Glomerular endothelial cell (primary cell): ENCODE results near the gene GABPA. TPM values are rescaled to one million over a fixed set of nuclear protein-coding genes. Genes with fewer than 3 reads are reported as not detected.
"Not testable (repeated sequence)": the region's sequence is repeated elsewhere in the genome, so short reads cannot be mapped to it uniquely, and the experiment has no call there.

Experiments
- DNase-seq: peaks from one replicate; pipeline ENCODE4 v3.0.0-alpha.2; 2011; ENCODE audit warnings: low read depth, low spot score; ENCODE audit errors: extremely low read depth
- total RNA-seq: library from RNA; depleted of rRNA; stranded (reverse); fragments of >200 nt; gene quantifications from 2 replicates; pipeline ENCODE4 v1.2.3, GENCODE V29; 2015

Gene GABPA
- total RNA-seq, 1 donor from 2014 or later = 19.0 TPM

DNA sequence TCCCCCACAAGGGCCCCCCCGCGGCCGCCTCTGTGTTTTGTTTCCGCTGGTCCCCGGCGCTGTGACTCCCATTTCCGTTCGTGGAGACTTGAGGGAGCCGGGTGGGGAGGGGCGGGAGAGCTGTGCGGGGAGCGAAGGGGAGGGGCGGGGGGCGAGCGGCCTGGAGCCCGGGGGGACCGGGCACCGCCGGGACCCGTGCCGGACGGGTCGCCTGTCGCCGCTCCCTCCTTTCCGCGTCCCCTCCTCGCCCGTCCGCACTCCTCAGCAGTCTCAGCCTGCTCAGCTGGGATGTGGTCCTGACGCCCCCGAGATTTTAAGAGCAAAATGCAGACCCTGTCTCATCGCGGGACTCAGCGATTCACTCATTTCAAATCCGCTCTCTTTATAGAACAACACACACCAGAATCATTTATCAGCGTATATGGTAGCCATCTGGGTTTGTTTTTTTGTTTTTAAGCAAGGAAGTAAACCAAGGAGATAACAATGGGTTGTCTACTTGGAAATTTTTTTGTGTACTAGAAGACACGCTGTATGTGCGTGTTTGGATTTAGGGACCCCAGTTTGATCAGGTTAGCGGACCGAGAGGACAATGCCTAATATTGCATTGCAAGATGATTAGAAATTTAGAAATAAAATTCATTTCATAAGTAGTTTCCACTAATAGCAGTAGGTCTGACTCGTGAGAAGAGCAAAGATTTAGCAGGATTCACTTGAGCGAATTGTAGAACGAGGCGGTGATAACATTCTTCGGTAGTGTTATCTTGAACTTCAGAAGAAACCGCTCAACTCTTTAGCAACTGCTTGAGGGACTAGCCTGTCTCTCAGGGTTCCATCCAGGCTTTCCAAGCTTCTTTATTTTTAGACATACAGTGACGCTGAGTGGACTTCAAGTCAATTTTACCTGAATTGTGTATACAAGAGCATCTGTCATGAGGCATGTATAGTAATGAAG lies 1.1 kb downstream of the GABPA start:
- DNase-seq = no peak

GRCh38 chr21:25737421-25737820 lies 2.6 kb downstream of the GABPA start:
- no peak for DNase-seq

GRCh38 chr21:25742900-25743299 lies 8.1 kb downstream of the GABPA start:
- no peak for DNase-seq

- no peak for DNase-seq
These were observed 10.1 kb downstream of the GABPA start for GRCh38 chr21:25744854-25745253.

DNA sequence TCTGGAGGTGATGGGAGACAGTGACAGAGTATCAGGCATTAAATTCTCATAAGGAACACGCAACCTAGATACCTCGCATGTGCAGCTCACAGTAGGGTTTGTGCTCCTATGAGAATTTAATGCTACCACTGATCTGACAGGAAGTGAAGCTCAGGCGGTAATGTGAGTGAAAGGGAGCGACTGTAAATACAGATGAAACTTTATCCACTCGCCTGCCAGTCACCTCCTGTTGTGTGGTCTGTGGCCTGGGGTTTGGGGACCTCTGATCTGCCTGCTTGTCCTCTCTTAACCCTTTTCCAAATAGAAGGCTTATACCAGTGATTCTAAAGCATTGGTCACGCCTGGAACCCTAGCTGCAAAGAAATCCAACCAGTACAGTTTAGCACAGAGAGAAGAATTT lies 15.3 kb downstream of the GABPA start:
- DNase-seq = no peak

GRCh38 chr21:25752416-25752815 lies 17.6 kb downstream of the GABPA start:
- DNase-seq = no peak

GRCh38 chr21:25756190-25756932 lies 21.6 kb downstream of the GABPA start:
- no peak for DNase-seq

- no peak for DNase-seq
These were observed 22.8 kb downstream of the GABPA start for GRCh38 chr21:25757531-25757930.

GRCh38 chr21:25759573-25759972 lies 24.8 kb downstream of the GABPA start:
- no peak for DNase-seq

GRCh38 chr21:25760061-25760460 lies 25.3 kb downstream of the GABPA start:
- DNase-seq = no peak

DNA sequence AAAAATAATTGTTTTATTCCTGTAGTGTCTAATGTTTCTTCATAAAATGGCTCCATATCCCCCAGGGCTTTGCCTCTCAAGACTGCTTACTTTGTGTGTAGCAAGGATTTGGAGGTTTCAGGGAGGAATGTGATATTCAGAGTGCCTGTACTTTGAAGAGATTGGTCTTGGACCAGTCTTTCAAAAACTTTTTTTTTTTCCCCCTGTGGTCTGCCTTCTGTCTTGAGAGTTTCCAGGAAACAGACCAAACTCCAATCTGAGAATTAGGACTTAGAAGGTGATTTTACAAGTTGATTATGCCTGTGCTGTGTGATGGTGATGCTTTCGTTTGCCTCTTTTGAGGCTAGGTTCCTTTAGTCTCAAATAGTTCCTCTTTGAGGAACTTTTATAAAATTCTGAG lies 25.9 kb downstream of the GABPA start:
- no peak for DNase-seq

GRCh38 chr21:25764065-25764464 lies 29.3 kb downstream of the GABPA start:
- DNase-seq = no peak

DNA sequence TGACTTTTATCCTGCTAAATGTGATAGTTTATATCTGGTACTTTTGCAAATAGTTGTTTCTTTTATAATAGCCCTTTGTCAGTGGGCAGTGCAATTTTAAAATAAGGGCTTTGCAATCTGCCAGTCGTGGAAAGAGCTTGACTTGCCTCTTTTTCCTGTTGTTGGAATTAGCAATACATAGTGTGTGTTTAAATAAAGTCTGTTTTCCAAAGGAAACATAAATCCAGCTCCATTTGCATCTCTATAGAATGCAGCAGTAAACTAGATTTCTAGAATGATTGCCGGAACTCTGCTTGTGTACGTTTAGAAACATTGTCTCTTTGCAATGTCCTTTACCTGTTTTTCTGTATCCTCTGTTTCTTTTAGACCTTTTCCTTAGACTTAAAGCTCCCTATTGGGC lies 33.1 kb downstream of the GABPA start:
- no peak for DNase-seq

DNA sequence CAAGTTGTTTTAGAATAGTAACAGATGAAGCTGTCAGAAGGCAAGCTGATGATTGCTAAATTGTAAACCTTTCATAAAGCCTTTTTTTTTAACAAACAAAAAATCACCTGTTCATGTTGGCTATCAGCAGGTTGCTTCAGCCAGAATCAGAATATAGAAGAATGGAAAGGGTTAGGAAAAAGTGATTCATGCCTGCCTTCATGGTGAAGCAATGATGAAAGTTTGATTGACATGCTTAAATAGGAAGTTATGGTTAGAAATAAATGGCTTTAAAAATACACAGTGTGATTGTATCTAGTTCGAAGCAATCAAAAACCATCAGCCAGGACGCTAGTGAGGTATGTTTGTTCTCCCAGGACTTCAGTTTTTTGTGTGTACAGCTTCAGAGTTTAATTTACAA lies 37.9 kb downstream of the GABPA start:
- DNase-seq = no peak

- DNase-seq = no peak
These were observed 41.7 kb downstream of the GABPA start for GRCh38 chr21:25776440-25776839.

GRCh38 chr21:25778126-25778875 lies 43.5 kb downstream of the GABPA start:
- DNase-seq = not testable (repeated sequence)

- no peak for DNase-seq
These were observed 53.9 kb downstream of the GABPA start for GRCh38 chr21:25788677-25789076.

DNA sequence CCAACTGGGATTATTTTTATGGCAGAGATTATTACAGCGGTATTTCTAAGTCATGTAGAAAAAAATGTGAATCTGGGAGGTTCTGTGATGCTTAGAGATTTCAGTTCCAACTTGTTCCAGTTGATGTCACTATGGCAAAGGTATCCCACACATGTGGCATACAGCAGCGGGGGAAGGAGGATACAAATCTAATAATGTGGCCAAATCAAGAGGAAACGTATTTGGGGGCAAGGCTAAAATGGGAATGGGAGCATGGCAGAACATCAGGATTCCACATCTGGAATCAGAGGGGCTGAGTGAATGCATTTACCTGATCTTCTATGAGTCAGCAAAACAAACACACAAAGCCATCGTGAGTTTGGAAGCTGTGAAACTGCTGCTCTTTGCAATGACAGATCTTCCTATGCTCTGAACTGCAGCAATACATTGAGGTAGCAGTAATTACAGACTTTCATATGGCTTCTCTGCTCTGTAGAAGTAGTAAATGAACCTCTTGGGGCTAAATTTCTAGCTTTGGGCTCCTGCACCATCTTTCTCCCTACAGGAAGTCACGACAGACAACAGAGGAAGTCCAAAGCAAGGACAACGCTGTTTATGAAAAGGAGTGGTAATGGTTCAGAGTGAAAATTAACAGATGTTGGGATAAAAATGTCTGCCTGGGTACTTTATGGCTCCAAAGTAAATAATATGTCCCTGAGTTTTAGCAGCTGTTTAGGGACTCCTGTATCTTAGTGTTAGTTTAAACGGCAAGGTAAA lies 55.5 kb downstream of the GABPA start:
- DNase-seq = peak; percentile 25

DNA sequence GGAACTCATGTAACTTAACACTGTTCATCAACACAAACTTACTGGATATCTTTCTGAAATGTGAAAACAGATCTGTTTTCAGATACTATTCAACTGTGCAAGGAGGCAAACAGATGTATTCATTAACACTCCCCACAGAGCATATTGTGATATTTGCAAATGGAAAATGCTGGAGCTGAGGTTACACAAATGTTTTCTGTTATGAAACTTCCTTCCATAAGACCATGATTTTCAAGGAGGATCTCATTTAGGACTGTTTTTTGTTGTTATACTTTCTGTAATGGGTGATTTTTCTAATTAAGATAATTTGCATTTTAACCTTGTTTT lies 56.1 kb downstream of the GABPA start:
- no peak for DNase-seq

DNA sequence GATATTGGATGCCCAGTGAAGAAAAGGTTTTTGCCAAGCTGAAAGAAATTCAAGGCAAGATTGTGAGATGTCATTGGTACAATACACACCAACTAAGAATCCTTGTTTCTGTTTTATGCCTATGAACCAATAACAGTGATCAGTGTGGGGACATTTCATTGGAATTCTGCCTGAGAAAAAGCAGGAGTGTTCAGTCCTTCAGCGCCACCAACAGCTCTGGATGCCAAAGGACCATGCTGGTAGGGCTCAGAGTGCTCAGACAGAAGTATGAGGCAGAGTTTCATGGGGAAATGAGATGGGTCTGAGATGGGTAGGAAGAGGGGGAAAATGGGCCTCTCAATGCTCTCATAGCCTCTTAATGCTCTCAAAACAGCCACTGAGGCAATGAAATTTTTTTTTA lies 56.5 kb downstream of the GABPA start:
- no peak for DNase-seq
